Measurements from ENCODE around the gene KLHL17.

The KLHL17 gene

GRCh38 chr1:942411-942821, 18.0 kb upstream of the KLHL17 start:
- Histone ChIP-seq H3K4me1 (ENCODE audit: low read length) (peaks cover 31% of the 10 kb centered on the region), H3K9me3 (ENCODE audit: insufficient read depth, low read length) (no peaks in the 10 kb centered on the region), H3K27me3 (ENCODE audit: low read depth, low read length) (peaks cover 37% of the 10 kb centered on the region), H3K27ac (ENCODE audit: low read length) (no peak overlapping the region), H3K4me2 (ENCODE audit: low read length) (peak overlapping the region; percentile 76), H3K4me3 (ENCODE audit: low read length) (peak overlapping the region; percentile 77), H3K9ac (ENCODE audit: low read length) (no peak overlapping the region), H2AFZ (ENCODE audit: low read depth, low read length) (no peak overlapping the region), H3K79me2 (ENCODE audit: low read length) (no peaks in the 10 kb centered on the region), H4K20me1 (ENCODE audit: insufficient read depth, low read length) (peaks cover 10% of the 10 kb centered on the region), H3K36me3 (replicated peaks; ENCODE audit: low read depth, low read length) (no peaks in the 10 kb centered on the region)
- TF ChIP-seq EZH2phosphoT487 (IDR thresholded peaks at IDR 0.05; ENCODE audit: low read depth), result no peak
- no peak for TF ChIP-seq CTCF (IDR thresholded peaks at IDR 0.05; ENCODE audit: low read depth, low read length)

GRCh38 chr1:942864-943533, 17.4 kb upstream of the KLHL17 start:
- TF ChIP-seq EZH2phosphoT487 (IDR thresholded peaks at IDR 0.05; ENCODE audit: low read depth) (no peak), CTCF (IDR thresholded peaks at IDR 0.05; ENCODE audit: low read depth, low read length) (no peak)
- Histone ChIP-seq H3K9ac (ENCODE audit: low read length) (no peak overlapping the region), H3K27ac (ENCODE audit: low read length) (no peak overlapping the region), H3K36me3 (replicated peaks; ENCODE audit: low read depth, low read length) (peaks cover 5% of the 10 kb centered on the region), H3K4me3 (ENCODE audit: low read length) (peak overlapping the region; percentile 77), H3K4me2 (ENCODE audit: low read length) (peak overlapping the region; percentile 76), H4K20me1 (ENCODE audit: insufficient read depth, low read length) (peaks cover 11% of the 10 kb centered on the region), H3K79me2 (ENCODE audit: low read length) (no peaks in the 10 kb centered on the region), H3K9me3 (ENCODE audit: insufficient read depth, low read length) (no peaks in the 10 kb centered on the region), H2AFZ (ENCODE audit: low read depth, low read length) (no peak overlapping the region), H3K27me3 (ENCODE audit: low read depth, low read length) (peaks cover 37% of the 10 kb centered on the region), H3K4me1 (ENCODE audit: low read length) (peaks cover 31% of the 10 kb centered on the region)

GRCh38 chr1:943545-944340, 16.6 kb upstream of the KLHL17 start:
- TF ChIP-seq CTCF (IDR thresholded peaks at IDR 0.05; ENCODE audit: low read depth, low read length), result no peak
- Histone ChIP-seq H3K27ac (ENCODE audit: low read length) (no peak overlapping the region), H3K27me3 (ENCODE audit: low read depth, low read length) (peaks cover 37% of the 10 kb centered on the region), H3K36me3 (replicated peaks; ENCODE audit: low read depth, low read length) (peaks cover 5% of the 10 kb centered on the region), H3K79me2 (ENCODE audit: low read length) (no peaks in the 10 kb centered on the region), H3K9ac (ENCODE audit: low read length) (no peak overlapping the region), H2AFZ (ENCODE audit: low read depth, low read length) (no peak overlapping the region), H3K4me2 (ENCODE audit: low read length) (no peak overlapping the region), H3K4me3 (ENCODE audit: low read length) (no peak overlapping the region), H3K9me3 (ENCODE audit: insufficient read depth, low read length) (no peaks in the 10 kb centered on the region), H4K20me1 (ENCODE audit: insufficient read depth, low read length) (peaks cover 11% of the 10 kb centered on the region), H3K4me1 (ENCODE audit: low read length) (peaks cover 31% of the 10 kb centered on the region)

Data from OCI-LY3 (cell line).